K562 (cell line): ENCODE measurements around the gene ZNF862. TPM values are rescaled to one million over a fixed set of nuclear protein-coding genes. Genes with fewer than 3 reads are reported as not detected.
A peak's percentile ranks its signal among the peaks of the same experiment; 100 is the strongest.

ENCODE experiments used
- CAMTA2 ChIP-seq: fragments of 250-450 bp; sonication (Bioruptor Pico); conservative IDR thresholded peaks from 2 replicates; pipeline ENCODE4 v1.5.1; 2022
- CREM ChIP-seq: IDR thresholded peaks from 2 replicates; pipeline ENCODE4 v1.6.1; 2014; ENCODE audit warnings: antibody characterized with exemption, low read depth
- FOXJ2 ChIP-seq: fragments of 200-800 bp; sonication (Bioruptor generic); IDR thresholded peaks from 2 replicates; pipeline ENCODE4 v1.6.1; 2016; ENCODE audit warnings: missing genetic modification characterization, missing compliant biosample characterization
- FUS ChIP-seq: fragments of 200-400 bp; formaldehyde crosslinking; optimal IDR thresholded peaks from 2 replicates; pipeline ENCODE3; 2017; ENCODE audit warnings: low read depth, low read length
- HNRNPLL ChIP-seq: fragments of 200-400 bp; formaldehyde crosslinking; IDR thresholded peaks from 2 replicates; pipeline ENCODE4 v1.6.1; 2017; ENCODE audit warnings: low read length, low read depth, mild to moderate bottlenecking; ENCODE audit not compliant: poor library complexity, severe bottlenecking
- JUND ChIP-seq, 2 experiments: IDR thresholded peaks; 2 replicates in 1 of 2; 3 replicates in 1 of 2; pipeline ENCODE4 v1.6.1; 2011; ENCODE audit warnings: borderline replicate concordance in 2 of 2, low read depth in 2 of 2, low read length in 2 of 2, improper control_type of control experiment in 1 of 2, missing biosample characterization in 1 of 2, missing genetic modification characterization in 1 of 2, missing genetic modification reagents in 1 of 2
- PRMT5 ChIP-seq: sonication (generic); formaldehyde crosslinking; IDR thresholded peaks from 2 replicates; pipeline ENCODE4 v1.5.0; 2020; ENCODE audit warnings: missing genetic modification reagents
- RFX1 ChIP-seq: fragments of 450-650 bp; IDR thresholded peaks from 2 replicates; pipeline ENCODE4 v1.6.1; 2016; ENCODE audit warnings: mild to moderate bottlenecking, moderate library complexity
- SRSF3 ChIP-seq: fragments of 200-400 bp; formaldehyde crosslinking; IDR thresholded peaks from 2 replicates; pipeline ENCODE4 v1.6.1; 2016; ENCODE audit warnings: mild to moderate bottlenecking, low read length, moderate library complexity; ENCODE audit not compliant: insufficient read depth
- YBX1 ChIP-seq: fragments of 450-650 bp; IDR thresholded peaks from 2 replicates; pipeline ENCODE4 v1.7.1; 2016; ENCODE audit warnings: mild to moderate bottlenecking
- ZBED1 ChIP-seq: IDR thresholded peaks from 2 replicates; pipeline ENCODE4 v1.6.1; 2014
- ZNF584 ChIP-seq: fragments of 200-800 bp; sonication (Bioruptor generic); IDR thresholded peaks from 2 replicates; pipeline ENCODE4 v1.6.1; 2016; ENCODE audit warnings: low read depth, mild to moderate bottlenecking, missing genetic modification characterization, missing compliant biosample characterization
- ZNF764 ChIP-seq: fragments of 250-450 bp; sonication (Bioruptor Pico); IDR thresholded peaks from 2 replicates; pipeline ENCODE4 v1.4.0; 2020; ENCODE audit warnings: low read depth, mild to moderate bottlenecking, moderate library complexity
- polyA plus RNA-seq, 8 experiments: library from polyadenylated mRNA; depleted of rRNA in 4 of 8; stranded (reverse) in 5 of 8; unstranded in 3 of 8; fragments of >200 nt; fragmentation: Nextera tagmentation in 2 of 8; fragmentation: Illumina TruSeq in 1 of 8; extraction: Ambion mirVana in 2 of 8; extraction: Trizol in 1 of 8; gene quantifications; 2 replicates each; pipeline versions ENCODE4 v1.2.1 to v1.2.3, GENCODE V29; 2011 to 2014; ENCODE audit warnings: inconsistent platforms in 1 of 8, missing spikeins in 1 of 8
- total RNA-seq, 7 experiments: library from RNA; depleted of rRNA in 6 of 7; stranded (reverse); fragments of >200 nt in 6 of 7; fragmentation: Illumina TruSeq in 2 of 7; extraction: Trizol in 2 of 7; gene quantifications; 2 replicates each; pipeline versions ENCODE4 v1.2.1 to v1.2.3, GENCODE V29; 2011 to 2021; ENCODE audit warnings: low replicate concordance in 1 of 7
- TF ChIP-seq, protein P1 (sequence below): fragments of 450-650 bp; IDR thresholded peaks from 2 replicates; pipeline ENCODE4 v1.6.1; 2016; ENCODE audit warnings: mild to moderate bottlenecking, moderate library complexity
- TF ChIP-seq, protein P2 (sequence below): fragments of 450-650 bp; IDR thresholded peaks from 2 replicates; pipeline ENCODE4 v1.6.1; 2017; ENCODE audit warnings: antibody characterized with exemption

ZNF862 gene
- total and polyA plus RNA-seq, 9 of the 15 experiments (the other 6 are each of a cell fraction or from before 2014, with no cell fraction given): 1.1 to 3.9 (median 2.6) TPM

DNA sequence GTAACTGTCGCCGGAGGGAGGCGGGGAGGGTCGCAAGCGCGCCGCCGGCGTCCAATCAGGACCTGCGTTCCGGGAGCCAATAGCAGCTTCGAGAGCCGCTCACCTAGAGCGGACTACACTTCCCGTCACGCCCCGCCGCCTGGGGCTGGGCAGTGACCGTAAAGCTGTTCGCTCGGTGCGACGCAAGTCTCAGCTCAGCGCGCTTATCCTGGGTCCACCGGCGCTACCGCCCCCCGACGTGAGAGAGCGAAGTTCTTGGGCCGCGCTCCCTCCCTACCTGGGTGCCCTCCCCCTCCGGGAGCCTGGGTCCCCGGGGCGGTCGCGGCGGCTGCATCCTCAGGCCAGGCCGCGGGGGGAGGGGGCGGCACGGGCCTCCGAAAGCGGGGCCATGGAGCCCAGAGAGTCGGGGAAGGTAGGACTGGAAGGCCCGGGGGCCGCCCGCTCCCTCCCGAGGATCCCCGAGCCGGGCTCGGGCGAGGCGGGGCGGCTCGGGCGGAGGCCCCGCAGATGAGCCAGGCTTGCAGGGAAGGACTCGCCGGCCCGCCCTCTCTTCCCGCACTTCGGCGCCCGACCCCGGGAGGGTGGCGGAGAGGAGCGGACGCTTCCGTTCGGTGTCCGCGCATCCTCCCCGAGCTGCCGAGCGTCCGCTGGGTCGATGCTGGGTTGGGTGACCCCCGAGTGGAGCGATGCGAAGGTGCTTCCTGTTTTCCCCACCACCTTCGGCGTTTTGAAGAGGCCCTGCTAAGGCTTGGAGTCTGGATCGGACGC lies at the start of gene ZNF862 (continued):
- TF ChIP-seq, protein P1, sequence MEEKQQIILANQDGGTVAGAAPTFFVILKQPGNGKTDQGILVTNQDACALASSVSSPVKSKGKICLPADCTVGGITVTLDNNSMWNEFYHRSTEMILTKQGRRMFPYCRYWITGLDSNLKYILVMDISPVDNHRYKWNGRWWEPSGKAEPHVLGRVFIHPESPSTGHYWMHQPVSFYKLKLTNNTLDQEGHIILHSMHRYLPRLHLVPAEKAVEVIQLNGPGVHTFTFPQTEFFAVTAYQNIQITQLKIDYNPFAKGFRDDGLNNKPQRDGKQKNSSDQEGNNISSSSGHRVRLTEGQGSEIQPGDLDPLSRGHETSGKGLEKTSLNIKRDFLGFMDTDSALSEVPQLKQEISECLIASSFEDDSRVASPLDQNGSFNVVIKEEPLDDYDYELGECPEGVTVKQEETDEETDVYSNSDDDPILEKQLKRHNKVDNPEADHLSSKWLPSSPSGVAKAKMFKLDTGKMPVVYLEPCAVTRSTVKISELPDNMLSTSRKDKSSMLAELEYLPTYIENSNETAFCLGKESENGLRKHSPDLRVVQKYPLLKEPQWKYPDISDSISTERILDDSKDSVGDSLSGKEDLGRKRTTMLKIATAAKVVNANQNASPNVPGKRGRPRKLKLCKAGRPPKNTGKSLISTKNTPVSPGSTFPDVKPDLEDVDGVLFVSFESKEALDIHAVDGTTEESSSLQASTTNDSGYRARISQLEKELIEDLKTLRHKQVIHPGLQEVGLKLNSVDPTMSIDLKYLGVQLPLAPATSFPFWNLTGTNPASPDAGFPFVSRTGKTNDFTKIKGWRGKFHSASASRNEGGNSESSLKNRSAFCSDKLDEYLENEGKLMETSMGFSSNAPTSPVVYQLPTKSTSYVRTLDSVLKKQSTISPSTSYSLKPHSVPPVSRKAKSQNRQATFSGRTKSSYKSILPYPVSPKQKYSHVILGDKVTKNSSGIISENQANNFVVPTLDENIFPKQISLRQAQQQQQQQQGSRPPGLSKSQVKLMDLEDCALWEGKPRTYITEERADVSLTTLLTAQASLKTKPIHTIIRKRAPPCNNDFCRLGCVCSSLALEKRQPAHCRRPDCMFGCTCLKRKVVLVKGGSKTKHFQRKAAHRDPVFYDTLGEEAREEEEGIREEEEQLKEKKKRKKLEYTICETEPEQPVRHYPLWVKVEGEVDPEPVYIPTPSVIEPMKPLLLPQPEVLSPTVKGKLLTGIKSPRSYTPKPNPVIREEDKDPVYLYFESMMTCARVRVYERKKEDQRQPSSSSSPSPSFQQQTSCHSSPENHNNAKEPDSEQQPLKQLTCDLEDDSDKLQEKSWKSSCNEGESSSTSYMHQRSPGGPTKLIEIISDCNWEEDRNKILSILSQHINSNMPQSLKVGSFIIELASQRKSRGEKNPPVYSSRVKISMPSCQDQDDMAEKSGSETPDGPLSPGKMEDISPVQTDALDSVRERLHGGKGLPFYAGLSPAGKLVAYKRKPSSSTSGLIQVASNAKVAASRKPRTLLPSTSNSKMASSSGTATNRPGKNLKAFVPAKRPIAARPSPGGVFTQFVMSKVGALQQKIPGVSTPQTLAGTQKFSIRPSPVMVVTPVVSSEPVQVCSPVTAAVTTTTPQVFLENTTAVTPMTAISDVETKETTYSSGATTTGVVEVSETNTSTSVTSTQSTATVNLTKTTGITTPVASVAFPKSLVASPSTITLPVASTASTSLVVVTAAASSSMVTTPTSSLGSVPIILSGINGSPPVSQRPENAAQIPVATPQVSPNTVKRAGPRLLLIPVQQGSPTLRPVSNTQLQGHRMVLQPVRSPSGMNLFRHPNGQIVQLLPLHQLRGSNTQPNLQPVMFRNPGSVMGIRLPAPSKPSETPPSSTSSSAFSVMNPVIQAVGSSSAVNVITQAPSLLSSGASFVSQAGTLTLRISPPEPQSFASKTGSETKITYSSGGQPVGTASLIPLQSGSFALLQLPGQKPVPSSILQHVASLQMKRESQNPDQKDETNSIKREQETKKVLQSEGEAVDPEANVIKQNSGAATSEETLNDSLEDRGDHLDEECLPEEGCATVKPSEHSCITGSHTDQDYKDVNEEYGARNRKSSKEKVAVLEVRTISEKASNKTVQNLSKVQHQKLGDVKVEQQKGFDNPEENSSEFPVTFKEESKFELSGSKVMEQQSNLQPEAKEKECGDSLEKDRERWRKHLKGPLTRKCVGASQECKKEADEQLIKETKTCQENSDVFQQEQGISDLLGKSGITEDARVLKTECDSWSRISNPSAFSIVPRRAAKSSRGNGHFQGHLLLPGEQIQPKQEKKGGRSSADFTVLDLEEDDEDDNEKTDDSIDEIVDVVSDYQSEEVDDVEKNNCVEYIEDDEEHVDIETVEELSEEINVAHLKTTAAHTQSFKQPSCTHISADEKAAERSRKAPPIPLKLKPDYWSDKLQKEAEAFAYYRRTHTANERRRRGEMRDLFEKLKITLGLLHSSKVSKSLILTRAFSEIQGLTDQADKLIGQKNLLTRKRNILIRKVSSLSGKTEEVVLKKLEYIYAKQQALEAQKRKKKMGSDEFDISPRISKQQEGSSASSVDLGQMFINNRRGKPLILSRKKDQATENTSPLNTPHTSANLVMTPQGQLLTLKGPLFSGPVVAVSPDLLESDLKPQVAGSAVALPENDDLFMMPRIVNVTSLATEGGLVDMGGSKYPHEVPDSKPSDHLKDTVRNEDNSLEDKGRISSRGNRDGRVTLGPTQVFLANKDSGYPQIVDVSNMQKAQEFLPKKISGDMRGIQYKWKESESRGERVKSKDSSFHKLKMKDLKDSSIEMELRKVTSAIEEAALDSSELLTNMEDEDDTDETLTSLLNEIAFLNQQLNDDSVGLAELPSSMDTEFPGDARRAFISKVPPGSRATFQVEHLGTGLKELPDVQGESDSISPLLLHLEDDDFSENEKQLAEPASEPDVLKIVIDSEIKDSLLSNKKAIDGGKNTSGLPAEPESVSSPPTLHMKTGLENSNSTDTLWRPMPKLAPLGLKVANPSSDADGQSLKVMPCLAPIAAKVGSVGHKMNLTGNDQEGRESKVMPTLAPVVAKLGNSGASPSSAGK: no peak
- TF ChIP-seq SRSF3 (no peak), ZNF584 (CRISPR knock-in tag) (no peak), CAMTA2 (CRISPR knock-in tag) (no peak; the same call in 1 of the 2 replicates), RFX1 (peak; percentile 99; the same call in 1 of the 2 replicates), FUS (peak; percentile 97), HNRNPLL (peak; percentile 78), CREM (peak; percentile 94), FOXJ2 (no peak), ZBED1 (peak; percentile 64; the same call in 1 of the 2 replicates), JUND (IDR thresholded peaks at IDR 0.05; ENCODE audit: borderline replicate concordance, low read depth, low read length) (peak; percentile 65), JUND (tag; IDR thresholded peaks at IDR 0.05; ENCODE audit: borderline replicate concordance, low read depth, low read length) (peak; percentile 52; the same call in 1 of the 3 replicates), ZNF764 (CRISPR knock-in tag) (no peak), YBX1 (no peak), PRMT5 (no peak)
- TF ChIP-seq, protein P2, sequence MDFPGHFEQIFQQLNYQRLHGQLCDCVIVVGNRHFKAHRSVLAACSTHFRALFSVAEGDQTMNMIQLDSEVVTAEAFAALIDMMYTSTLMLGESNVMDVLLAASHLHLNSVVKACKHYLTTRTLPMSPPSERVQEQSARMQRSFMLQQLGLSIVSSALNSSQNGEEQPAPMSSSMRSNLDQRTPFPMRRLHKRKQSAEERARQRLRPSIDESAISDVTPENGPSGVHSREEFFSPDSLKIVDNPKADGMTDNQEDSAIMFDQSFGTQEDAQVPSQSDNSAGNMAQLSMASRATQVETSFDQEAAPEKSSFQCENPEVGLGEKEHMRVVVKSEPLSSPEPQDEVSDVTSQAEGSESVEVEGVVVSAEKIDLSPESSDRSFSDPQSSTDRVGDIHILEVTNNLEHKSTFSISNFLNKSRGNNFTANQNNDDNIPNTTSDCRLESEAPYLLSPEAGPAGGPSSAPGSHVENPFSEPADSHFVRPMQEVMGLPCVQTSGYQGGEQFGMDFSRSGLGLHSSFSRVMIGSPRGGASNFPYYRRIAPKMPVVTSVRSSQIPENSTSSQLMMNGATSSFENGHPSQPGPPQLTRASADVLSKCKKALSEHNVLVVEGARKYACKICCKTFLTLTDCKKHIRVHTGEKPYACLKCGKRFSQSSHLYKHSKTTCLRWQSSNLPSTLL: 0 out of 2 replicates have a peak, but pooled peaks have one; percentile 79
